ENCODE results near the gene SUCLA2. TPM values are rescaled to one million over a fixed set of nuclear protein-coding genes. Genes with fewer than 3 reads are reported as not detected.
"Not testable (repeated sequence)": the region's sequence is repeated elsewhere in the genome, so short reads cannot be mapped to it uniquely, and the experiment has no call there.

SUCLA2 gene
- total and polyA plus RNA-seq, 8 donors: 35.7 to 74.0 (median 60.8) TPM

DNA sequence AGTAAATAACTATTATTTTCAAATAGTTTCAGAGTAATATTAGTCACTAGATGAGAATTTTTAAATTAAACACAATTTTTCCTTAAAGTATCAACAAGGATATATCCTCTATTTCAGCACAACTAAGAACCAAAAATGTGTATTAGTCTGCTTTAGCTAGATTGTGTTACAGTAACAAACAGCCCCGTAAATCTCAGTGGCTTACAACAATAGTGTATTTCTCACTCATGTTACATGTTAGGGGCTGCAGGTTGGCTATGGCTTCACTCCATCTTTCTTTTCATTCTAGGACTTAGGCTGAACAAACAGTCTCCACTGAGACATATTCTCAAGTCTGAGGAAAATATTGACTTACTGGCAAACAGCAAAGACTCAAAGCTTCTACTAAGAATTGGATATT, 11.6 kb upstream of the SUCLA2 start:
- Histone ChIP-seq H3K27ac (no peak overlapping the region), H3K4me1 (peaks cover 0 to 4% of the 10 kb centered on the region in 2 donors), H3K27me3 (no peaks in the 10 kb centered on the region), H3K9me3 (no peaks in the 10 kb centered on the region), H3K4me3 (no peak overlapping the region), H3K36me3 (no peaks in the 10 kb centered on the region)
- no peak for DNase-seq
- intact Hi-C loops (cut with DNase I): no loop called here
- no peak for ATAC-seq
- TF ChIP-seq, protein P1, sequence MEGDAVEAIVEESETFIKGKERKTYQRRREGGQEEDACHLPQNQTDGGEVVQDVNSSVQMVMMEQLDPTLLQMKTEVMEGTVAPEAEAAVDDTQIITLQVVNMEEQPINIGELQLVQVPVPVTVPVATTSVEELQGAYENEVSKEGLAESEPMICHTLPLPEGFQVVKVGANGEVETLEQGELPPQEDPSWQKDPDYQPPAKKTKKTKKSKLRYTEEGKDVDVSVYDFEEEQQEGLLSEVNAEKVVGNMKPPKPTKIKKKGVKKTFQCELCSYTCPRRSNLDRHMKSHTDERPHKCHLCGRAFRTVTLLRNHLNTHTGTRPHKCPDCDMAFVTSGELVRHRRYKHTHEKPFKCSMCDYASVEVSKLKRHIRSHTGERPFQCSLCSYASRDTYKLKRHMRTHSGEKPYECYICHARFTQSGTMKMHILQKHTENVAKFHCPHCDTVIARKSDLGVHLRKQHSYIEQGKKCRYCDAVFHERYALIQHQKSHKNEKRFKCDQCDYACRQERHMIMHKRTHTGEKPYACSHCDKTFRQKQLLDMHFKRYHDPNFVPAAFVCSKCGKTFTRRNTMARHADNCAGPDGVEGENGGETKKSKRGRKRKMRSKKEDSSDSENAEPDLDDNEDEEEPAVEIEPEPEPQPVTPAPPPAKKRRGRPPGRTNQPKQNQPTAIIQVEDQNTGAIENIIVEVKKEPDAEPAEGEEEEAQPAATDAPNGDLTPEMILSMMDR (IDR thresholded peaks at IDR 0.05): no peak

DNA sequence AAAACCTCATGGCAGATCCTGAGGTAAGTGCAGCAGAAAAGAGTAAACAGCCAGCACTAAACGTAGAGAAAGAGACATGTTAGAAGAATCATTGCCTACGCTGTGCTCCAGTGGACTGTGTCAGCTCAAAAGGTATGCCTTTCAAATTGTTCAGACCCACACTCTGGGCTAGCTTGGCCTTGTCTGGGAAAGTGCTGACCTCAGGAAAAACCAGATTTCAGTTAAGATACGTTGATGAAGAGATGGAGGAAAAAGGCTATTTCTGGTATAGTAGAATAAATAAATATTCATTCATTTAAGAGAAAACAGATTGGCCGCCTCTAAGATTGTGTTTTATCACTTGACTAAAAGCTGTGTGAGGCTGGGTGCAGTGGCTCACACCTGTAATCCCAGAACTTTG, 9.6 kb upstream of the SUCLA2 start:
- peaks cover 0 to 4% of the 10 kb centered on the region in 2 donors for H3K4me1 ChIP-seq
- no peak for ATAC-seq
- intact Hi-C loops (cut with DNase I): no loop called here

GRCh38 chr13:48009284-48009683, 8.2 kb upstream of the SUCLA2 start:
- peak; percentile 75 for ATAC-seq
- Histone ChIP-seq H3K36me3 (no peaks in the 10 kb centered on the region), H3K27me3 (no peaks in the 10 kb centered on the region), H3K4me1 (peaks cover 0 to 4% of the 10 kb centered on the region in 2 donors), H3K4me3 (no peak overlapping the region), H3K9me3 (no peaks in the 10 kb centered on the region), H3K27ac (peak overlapping the region in 1 of 2 donors; percentile 39)
- intact Hi-C loops (cut with DNase I): no loop called here
- TF ChIP-seq, protein P1 (IDR thresholded peaks at IDR 0.05): no peak
- DNase-seq: no peak

More for the DNA sequence above, 9.6 kb upstream of the SUCLA2 start:
- TF ChIP-seq, protein P1 (IDR thresholded peaks at IDR 0.05): no peak
- no peak overlapping the region for H3K27ac ChIP-seq
- H3K9me3 ChIP-seq: no peaks in the 10 kb centered on the region
- DNase-seq: no peak
- no peaks in the 10 kb centered on the region for H3K27me3 ChIP-seq
- H3K4me3 ChIP-seq: no peak overlapping the region
- no peaks in the 10 kb centered on the region for H3K36me3 ChIP-seq

DNA sequence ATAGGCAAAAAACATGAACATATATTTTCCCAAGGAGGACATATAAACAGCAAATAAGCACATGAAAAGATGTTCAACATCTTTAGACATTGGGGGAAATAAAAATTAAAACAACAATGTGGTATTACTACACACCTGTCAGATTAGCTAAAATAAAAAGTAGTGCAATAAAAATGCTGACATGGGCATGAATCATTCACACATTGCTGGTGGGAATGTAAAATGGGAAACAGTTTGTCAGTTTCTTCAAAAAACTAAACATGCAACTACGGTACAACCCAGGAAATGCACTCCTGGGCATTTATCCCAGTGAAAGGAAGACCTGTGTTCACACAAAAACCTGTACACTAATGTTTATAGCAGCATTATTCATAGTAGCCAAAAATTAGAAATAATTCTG, 5.3 kb upstream of the SUCLA2 start:
- peaks cover 4% of the 10 kb centered on the region in 2 donors for H3K4me1 ChIP-seq
- TF ChIP-seq, protein P1 (IDR thresholded peaks at IDR 0.05): no peak
- no peak for ATAC-seq
- no peaks in the 10 kb centered on the region for H3K36me3 ChIP-seq
- H3K4me3 ChIP-seq: no peak overlapping the region
- no peak overlapping the region for H3K27ac ChIP-seq
- DNase-seq: no peak
- H3K27me3 ChIP-seq: no peaks in the 10 kb centered on the region
- no peaks in the 10 kb centered on the region for H3K9me3 ChIP-seq
- intact Hi-C loops (cut with DNase I): no loop called here

DNA sequence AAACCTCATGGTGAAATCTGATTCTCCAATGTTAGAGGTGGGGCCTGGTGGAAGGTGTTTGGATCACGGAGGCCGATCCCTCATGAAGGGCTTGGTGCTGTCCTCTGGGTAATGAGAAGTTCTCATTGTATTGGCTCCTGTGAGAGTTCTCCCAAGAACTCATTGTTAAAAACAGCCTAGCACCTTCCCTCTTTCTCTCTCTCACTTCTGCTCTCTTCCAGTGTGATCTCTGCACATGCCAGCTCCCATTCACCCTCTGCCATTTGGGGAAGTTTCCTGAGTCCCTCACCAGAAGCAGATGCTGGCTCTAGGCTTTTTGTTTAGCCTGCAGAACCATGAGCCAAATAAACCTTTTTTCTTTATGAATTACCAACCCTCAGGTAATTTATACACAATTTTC, 3.1 kb upstream of the SUCLA2 start:
- DNase-seq (no peak), ATAC-seq (no peak)
- TF ChIP-seq, protein P1 (IDR thresholded peaks at IDR 0.05): no peak
- intact Hi-C loops (cut with DNase I): no loop called here
- Histone ChIP-seq H3K27ac (no peak overlapping the region), H3K9me3 (no peaks in the 10 kb centered on the region), H3K4me3 (no peak overlapping the region), H3K27me3 (no peaks in the 10 kb centered on the region), H3K36me3 (no peaks in the 10 kb centered on the region), H3K4me1 (peaks cover 6 to 20% of the 10 kb centered on the region in 2 donors)

- peaks cover 5 to 22% of the 10 kb centered on the region in 2 donors for H3K4me1 ChIP-seq
- ATAC-seq; DNase-seq; H3K27ac ChIP-seq; H3K27me3 ChIP-seq; H3K4me3 ChIP-seq; H3K9me3 ChIP-seq; intact Hi-C loops (cut with DNase I); H3K36me3 ChIP-seq: not testable (repeated sequence)
Measured at GRCh38 chr13:48001999-48002398, 926 bp upstream of the SUCLA2 start.

Measured in left lung (tissue), 10 donors.